ENCODE results near the gene KCNH1.

The KCNH1 gene

DNA sequence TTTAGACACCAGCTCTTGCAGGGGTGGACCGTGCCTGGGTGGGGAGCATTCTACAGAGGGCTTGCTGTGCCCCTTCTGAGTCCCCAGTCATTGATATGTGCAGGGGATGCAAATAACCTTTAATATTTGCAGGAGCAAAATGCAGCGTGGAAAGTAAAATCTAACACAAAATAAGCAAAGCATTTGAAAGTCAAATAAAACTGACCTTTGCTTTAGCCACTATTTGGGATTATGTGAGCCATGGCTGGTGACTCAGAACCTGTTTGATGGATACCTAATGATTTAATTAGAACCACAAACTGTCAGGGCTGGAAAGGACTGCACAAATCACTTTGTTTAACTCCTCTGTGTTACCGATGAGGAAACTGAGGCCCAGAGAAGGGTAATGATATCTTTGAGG lies 427.7 kb downstream of the KCNH1 start:
- Histone ChIP-seq H3K4me3 (no peak overlapping the region), H3K4me1 (peaks cover 0 to 11% (median 0%) of the 10 kb centered on the region in 10 experiments; a peak in 7 of 20 replicates), H3K36me3 (no peaks in the 10 kb centered on the region), H3K9ac (no peak overlapping the region), H3K27me3 (no peaks in the 10 kb centered on the region), H4K20me1 (no peaks in the 10 kb centered on the region; a peak in 1 of 22 replicates), H3K27ac (no peak overlapping the region), H3K9me3 (replicated peaks in 1 of 11) (no peaks in the 10 kb centered on the region), H3K4me2 (peak overlapping the region in 3 of 11 experiments; percentile 16 to 65 (median 56); a peak in 4 of 22 replicates)
- TF ChIP-seq Cebpa-rat (IDR thresholded peaks at IDR 0.05): no peak

DNA sequence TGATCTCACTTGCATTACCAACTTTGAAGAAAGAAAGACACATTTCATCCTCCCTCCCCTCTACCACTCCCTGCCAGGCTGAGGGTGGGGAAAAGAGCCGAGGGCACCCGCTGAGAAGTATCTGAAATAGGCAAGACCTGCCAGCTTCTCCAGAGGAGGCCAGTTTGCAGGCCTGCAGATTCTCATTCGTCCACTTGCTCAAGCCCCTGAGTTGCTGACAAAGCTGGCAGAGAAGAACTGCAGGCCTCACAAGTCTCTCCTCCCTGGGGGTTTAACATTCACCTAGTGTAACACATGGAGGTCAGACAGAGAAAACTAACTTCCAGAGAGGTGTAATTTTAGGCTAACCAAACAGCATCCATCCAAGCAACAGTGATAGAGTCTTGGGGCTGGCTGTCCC lies 428.9 kb downstream of the KCNH1 start:
- Histone ChIP-seq H3K4me1 (peaks cover 0 to 11% (median 0%) of the 10 kb centered on the region in 10 experiments; a peak in 7 of 20 replicates), H3K27ac (no peak overlapping the region), H3K27me3 (no peaks in the 10 kb centered on the region), H3K4me3 (no peak overlapping the region), H3K36me3 (no peaks in the 10 kb centered on the region), H3K4me2 (peak overlapping the region in 2 of 11 experiments; percentile 56 to 65; a peak in 2 of 22 replicates), H3K9ac (no peak overlapping the region), H4K20me1 (no peaks in the 10 kb centered on the region; a peak in 1 of 22 replicates), H3K9me3 (replicated peaks in 1 of 11) (no peaks in the 10 kb centered on the region)
- no peak for TF ChIP-seq Cebpa-rat (IDR thresholded peaks at IDR 0.05)

DNA sequence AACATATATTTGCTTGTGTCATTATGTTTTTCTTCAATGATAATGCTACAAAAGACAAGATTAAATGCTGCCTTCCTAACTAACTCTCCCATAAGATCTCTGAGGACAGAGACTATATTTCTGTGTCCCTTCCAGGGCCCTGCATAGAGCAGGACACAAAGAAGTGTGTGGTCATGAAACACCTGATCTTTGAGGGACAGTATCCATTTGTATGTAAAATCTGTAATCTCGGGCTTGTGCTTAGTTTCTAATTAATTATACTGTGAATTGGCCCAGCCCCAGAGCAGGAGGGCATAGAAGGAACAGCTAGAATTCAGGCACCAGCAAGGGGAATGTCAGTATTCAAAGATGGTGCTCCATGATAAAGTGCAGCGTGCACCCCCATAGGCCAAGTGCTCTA lies 430.4 kb downstream of the KCNH1 start:
- H3K4me3 ChIP-seq: no peak overlapping the region
- H3K4me1 ChIP-seq: peaks cover 0 to 11% (median 0%) of the 10 kb centered on the region in 10 experiments; a peak in 7 of 20 replicates
- no peak overlapping the region for H3K4me2 ChIP-seq
- no peak overlapping the region for H3K27ac ChIP-seq
- H3K9me3 ChIP-seq (replicated peaks in 1 of 11): no peaks in the 10 kb centered on the region
- H3K36me3 ChIP-seq: no peaks in the 10 kb centered on the region
- no peak overlapping the region for H3K9ac ChIP-seq
- no peak for TF ChIP-seq Cebpa-rat (IDR thresholded peaks at IDR 0.05)
- H4K20me1 ChIP-seq: no peaks in the 10 kb centered on the region; a peak in 1 of 22 replicates
- no peaks in the 10 kb centered on the region for H3K27me3 ChIP-seq

DNA sequence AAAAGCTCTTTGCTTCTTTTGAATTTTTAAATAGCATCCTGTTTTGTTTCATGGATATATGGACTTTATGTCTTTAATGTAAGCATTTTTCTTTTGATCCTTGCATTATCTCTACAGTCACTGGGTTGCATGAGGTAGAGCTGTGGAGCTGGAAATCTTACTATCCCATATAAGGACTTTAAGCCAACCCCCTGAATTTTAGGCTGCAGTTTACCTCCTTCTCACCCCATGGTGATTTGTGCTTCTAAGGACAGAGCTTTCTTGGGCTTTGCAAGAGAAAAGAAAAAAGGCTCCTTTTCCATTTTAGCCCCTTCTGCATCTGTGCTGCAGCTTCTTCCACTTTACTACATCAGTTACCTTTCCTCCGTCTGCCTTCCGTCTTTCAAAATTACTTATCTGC lies 431.4 kb downstream of the KCNH1 start:
- H4K20me1 ChIP-seq: no peaks in the 10 kb centered on the region; a peak in 1 of 22 replicates
- no peak overlapping the region for H3K9ac ChIP-seq
- no peaks in the 10 kb centered on the region for H3K36me3 ChIP-seq
- H3K4me3 ChIP-seq: no peak overlapping the region
- H3K4me2 ChIP-seq: no peak overlapping the region
- H3K27ac ChIP-seq: no peak overlapping the region
- H3K9me3 ChIP-seq (replicated peaks in 1 of 11): no peaks in the 10 kb centered on the region
- peaks cover 0 to 11% (median 0%) of the 10 kb centered on the region in 10 experiments; a peak in 7 of 20 replicates for H3K4me1 ChIP-seq
- no peak for TF ChIP-seq Cebpa-rat (IDR thresholded peaks at IDR 0.05)
- H3K27me3 ChIP-seq: no peaks in the 10 kb centered on the region

DNA sequence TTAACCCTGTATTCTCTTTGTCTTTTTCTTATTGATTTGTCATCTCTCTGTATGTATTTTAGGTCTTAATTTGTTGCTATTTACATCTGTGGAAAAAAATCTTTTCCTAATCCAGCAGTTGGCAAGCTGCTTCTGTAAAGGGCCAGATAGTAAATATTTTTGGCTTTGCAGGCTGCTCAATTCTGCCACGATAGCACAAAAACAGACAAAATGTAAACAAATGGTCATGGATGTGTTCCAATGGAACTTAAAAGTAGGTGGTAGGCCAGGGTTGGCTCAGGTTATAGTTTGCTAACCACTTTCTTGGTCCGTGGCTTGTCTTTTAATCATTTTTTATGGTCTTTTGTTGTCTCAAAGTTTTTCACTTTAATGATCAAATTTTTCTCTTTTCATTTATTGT lies 433.4 kb downstream of the KCNH1 start:
- Histone ChIP-seq H3K9ac (no peak overlapping the region), H3K4me1 (peaks cover 0 to 3% (median 0%) of the 10 kb centered on the region in 10 experiments; a peak in 5 of 20 replicates), H3K4me3 (no peak overlapping the region), H4K20me1 (no peaks in the 10 kb centered on the region; a peak in 1 of 22 replicates), H3K27me3 (no peaks in the 10 kb centered on the region), H3K36me3 (no peaks in the 10 kb centered on the region), H3K27ac (no peak overlapping the region), H3K9me3 (replicated peaks in 1 of 11) (no peaks in the 10 kb centered on the region), H3K4me2 (no peak overlapping the region)
- TF ChIP-seq Cebpa-rat (IDR thresholded peaks at IDR 0.05): no peak

DNA sequence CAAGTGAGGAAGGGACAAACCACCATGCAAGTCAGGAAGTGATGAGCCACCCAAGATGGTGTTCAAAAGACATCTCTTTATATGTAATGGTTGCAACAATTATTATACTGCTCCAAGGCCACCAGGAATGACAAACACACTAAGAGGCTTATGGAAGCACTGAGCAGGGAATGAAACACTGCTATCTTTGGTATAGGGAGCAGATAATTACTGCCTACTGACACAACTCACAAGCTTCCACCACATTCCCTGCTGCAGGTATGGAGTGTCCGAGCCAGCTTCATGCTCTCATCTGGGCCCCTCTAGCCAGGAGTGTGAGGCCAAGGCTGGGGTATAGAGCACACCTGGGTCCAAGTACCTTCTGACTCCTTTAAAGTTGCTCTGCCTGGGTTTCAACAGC lies 433.9 kb downstream of the KCNH1 start:
- no peaks in the 10 kb centered on the region for H3K4me1 ChIP-seq
- no peak for TF ChIP-seq Cebpa-rat (IDR thresholded peaks at IDR 0.05)
- H3K27me3 ChIP-seq: no peaks in the 10 kb centered on the region
- H3K27ac ChIP-seq: no peak overlapping the region
- H3K4me3 ChIP-seq: no peak overlapping the region
- H4K20me1 ChIP-seq: no peaks in the 10 kb centered on the region; a peak in 1 of 22 replicates
- H3K9ac ChIP-seq: no peak overlapping the region
- H3K4me2 ChIP-seq: no peak overlapping the region
- no peaks in the 10 kb centered on the region for H3K36me3 ChIP-seq
- no peaks in the 10 kb centered on the region for H3K9me3 ChIP-seq (replicated peaks in 1 of 11)

DNA sequence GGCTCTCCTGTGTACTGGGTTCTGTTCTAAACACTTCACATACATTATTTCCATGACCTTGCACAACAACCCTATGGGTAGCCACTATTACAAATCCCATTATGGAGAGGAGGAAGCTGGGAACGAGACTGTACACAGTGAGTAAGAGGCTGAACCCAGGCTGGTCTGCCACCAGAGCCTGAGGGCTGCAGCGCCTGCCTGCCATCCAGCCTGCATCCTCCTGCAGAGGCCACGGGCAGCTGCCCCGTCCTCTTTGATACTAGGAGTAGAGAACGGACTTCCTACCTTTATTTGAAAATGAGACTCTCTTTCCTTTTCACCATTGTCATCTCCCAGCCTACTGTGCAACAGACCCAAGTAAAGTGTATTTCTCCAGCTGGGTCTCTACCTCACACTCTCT lies 435.3 kb downstream of the KCNH1 start:
- H3K4me3 ChIP-seq: no peak overlapping the region
- no peaks in the 10 kb centered on the region for H3K4me1 ChIP-seq
- no peak overlapping the region for H3K9ac ChIP-seq
- TF ChIP-seq Cebpa-rat (IDR thresholded peaks at IDR 0.05): no peak
- H4K20me1 ChIP-seq: no peaks in the 10 kb centered on the region
- H3K9me3 ChIP-seq (replicated peaks in 1 of 11): no peaks in the 10 kb centered on the region
- no peak overlapping the region for H3K4me2 ChIP-seq
- no peaks in the 10 kb centered on the region for H3K27me3 ChIP-seq
- H3K27ac ChIP-seq: no peak overlapping the region
- no peaks in the 10 kb centered on the region for H3K36me3 ChIP-seq

DNA sequence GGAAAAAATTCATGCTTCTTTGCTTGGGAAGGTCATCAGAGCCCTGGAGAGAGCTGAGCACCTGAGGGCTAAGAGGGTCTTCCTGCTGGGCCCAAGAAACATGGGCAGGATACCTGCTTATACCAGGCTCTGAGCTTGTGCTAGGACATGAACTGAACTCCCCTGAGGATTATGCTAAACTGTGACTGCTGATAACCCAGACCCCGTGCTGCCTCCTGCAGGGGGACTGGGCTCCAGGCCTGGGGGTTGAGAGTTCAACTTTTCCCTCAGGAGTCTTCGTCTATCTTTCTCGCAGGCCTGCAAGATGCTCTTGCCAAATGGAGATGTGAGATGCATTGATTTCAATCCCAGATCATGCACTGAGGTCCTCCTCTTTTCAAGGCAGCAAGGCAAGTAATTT lies 436.8 kb downstream of the KCNH1 start:
- Histone ChIP-seq H3K36me3 (no peaks in the 10 kb centered on the region), H3K27me3 (no peaks in the 10 kb centered on the region), H3K9ac (no peak overlapping the region), H4K20me1 (no peaks in the 10 kb centered on the region), H3K4me1 (peaks cover 7 to 12% (median 10%) of the 10 kb centered on the region in 10 experiments; a peak in 19 of 20 replicates), H3K4me3 (no peak overlapping the region), H3K4me2 (no peak overlapping the region), H3K9me3 (replicated peaks in 1 of 11) (no peaks in the 10 kb centered on the region), H3K27ac (no peak overlapping the region)
- TF ChIP-seq Cebpa-rat (IDR thresholded peaks at IDR 0.05): no peak

DNA sequence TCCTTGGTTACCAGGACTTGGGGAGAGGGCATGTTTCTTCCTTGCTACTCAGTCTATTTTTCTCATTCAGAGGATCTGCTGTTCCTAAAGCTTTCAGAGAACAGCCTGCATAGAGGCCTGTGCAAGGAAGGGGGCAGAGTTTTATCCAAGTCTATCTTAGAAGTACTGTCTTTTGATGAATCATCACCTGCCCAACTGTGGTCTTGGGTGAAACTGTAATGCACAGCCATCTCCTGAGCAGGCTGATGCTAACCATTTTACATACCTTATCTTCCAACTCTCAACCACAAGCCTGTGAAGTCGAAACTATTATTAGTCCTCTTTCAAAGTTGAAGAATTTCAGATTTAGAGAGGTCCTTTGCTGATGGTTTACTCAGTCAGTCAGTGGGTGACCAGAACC lies 437.2 kb downstream of the KCNH1 start:
- Histone ChIP-seq H3K36me3 (no peaks in the 10 kb centered on the region), H3K4me1 (peaks cover 7 to 15% (median 12%) of the 10 kb centered on the region in 10 experiments; a peak in 19 of 20 replicates), H3K27me3 (no peaks in the 10 kb centered on the region), H3K4me2 (no peak overlapping the region), H3K4me3 (no peak overlapping the region), H3K27ac (no peak overlapping the region), H3K9ac (no peak overlapping the region), H3K9me3 (replicated peaks in 1 of 11) (no peaks in the 10 kb centered on the region), H4K20me1 (no peaks in the 10 kb centered on the region)
- TF ChIP-seq Cebpa-rat (IDR thresholded peaks at IDR 0.05): no peak

DNA sequence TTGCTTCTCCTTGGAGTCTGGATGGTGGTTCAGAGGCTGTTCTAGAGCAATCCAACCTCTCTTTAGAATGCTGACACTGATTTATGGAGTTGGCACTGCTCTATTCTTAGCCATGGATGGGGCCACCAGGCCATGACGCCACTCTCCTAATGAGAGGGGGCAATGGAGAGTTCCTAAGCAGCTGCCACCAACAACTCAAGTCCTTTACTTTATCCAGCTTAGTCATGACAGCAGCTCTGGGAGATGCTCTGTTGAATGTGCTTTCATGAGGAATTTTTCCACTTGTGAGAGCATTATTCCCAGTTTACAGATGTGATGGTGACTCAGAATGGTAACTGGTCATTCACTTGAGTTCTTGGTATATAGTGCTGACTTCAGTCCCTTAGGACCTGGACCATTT lies 438.9 kb downstream of the KCNH1 start:
- Histone ChIP-seq H4K20me1 (no peaks in the 10 kb centered on the region), H3K27ac (no peak overlapping the region), H3K36me3 (no peaks in the 10 kb centered on the region), H3K4me1 (peaks cover 7 to 16% (median 12%) of the 10 kb centered on the region in 10 experiments; a peak in 19 of 20 replicates), H3K4me3 (no peak overlapping the region), H3K27me3 (no peaks in the 10 kb centered on the region), H3K9ac (no peak overlapping the region), H3K4me2 (no peak overlapping the region), H3K9me3 (replicated peaks in 1 of 11) (no peaks in the 10 kb centered on the region)
- TF ChIP-seq Cebpa-rat (IDR thresholded peaks at IDR 0.05): no peak
